ENCODE results near the gene KIF23. TPM values are rescaled to one million over a fixed set of nuclear protein-coding genes. Genes with fewer than 3 reads are reported as not detected.

Gene KIF23
- 115 and 193 TPM in 2 replicates for total RNA-seq (ENCODE audit: low replicate concordance)

- Histone ChIP-seq H3K9me3 (ENCODE audit: low read depth) (no peaks in the 10 kb centered on the region), H3K4me1 (peaks cover 8% of the 10 kb centered on the region), H3K79me2 (ENCODE audit: low read depth) (peaks cover 49% of the 10 kb centered on the region), H3K27me3 (no peaks in the 10 kb centered on the region), H3F3A (ENCODE audit: low read depth) (no peaks in the 10 kb centered on the region), H3K4me3 (peak within 1 kb of the TSS; percentile 75), H3K27ac (no peak within 1 kb of the TSS), H2AFZ (replicated peaks) (peak within 1 kb of the TSS; percentile 71), H3K9ac (peak within 1 kb of the TSS; percentile 53), H4K20me1 (ENCODE audit: low read depth) (peaks cover 32% of the 10 kb centered on the region), H3K4me2 (peak within 1 kb of the TSS; percentile 90), H3K36me3 (peaks cover 13% of the 10 kb centered on the region)
- DNase-seq (ENCODE audit: low spot score) = peak; percentile 96
- no peak for TF ChIP-seq EZH2phosphoT487 (IDR thresholded peaks at IDR 0.05)
- no peak for TF ChIP-seq CTCF (IDR thresholded peaks at IDR 0.05)
- TF ChIP-seq EZH2 (IDR thresholded peaks at IDR 0.05) = no peak
- no peaks in the 10 kb centered on the region for H3K9me3 Mint-ChIP-seq
- H3K4me1 Mint-ChIP-seq = peaks cover 30% of the 10 kb centered on the region
- peaks cover 13% of the 10 kb centered on the region for H3K36me3 Mint-ChIP-seq
- peak within 1 kb of the TSS; percentile 73 for H3K27ac Mint-ChIP-seq
- peak within 1 kb of the TSS; percentile 94 for H3K4me3 Mint-ChIP-seq
- no peaks in the 10 kb centered on the region for H3K27me3 Mint-ChIP-seq (ENCODE audit: insufficient read depth, low read depth)
Observed at GRCh38 chr15:69413822-69414700, at the start of gene KIF23. Gene KIF23, plus strand, starts transcription at chr15:69414349. Its CDS starts 117 bp downstream, at chr15:69414466.

DNA sequence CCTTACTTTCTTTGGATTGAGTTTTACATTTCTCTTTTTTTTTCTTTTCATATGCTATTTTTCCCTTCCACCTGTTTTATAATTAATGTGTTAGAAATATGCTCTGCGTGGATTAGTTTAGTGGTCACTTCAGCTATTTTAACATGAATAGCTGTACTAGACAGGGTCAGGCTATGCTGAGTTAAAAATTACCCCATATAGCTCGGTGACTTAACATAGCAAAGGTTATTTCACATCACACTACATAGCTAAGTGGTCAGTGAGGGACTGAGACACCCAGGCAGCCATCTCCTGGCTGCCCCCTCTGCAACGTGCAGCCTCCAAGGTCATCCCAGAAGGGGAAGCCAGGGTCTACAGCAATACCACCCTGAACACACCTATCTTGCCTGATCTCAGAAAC lies 46.9 kb upstream of the KIF23 start:
- no peaks in the 10 kb centered on the region for H3K36me3 Mint-ChIP-seq
- H3K27ac ChIP-seq = no peak overlapping the region
- H3K27ac Mint-ChIP-seq = no peak overlapping the region
- no peaks in the 10 kb centered on the region for H3K4me1 ChIP-seq
- H3K9ac ChIP-seq = no peak overlapping the region
- H3K79me2 ChIP-seq (ENCODE audit: low read depth) = no peaks in the 10 kb centered on the region
- H4K20me1 ChIP-seq (ENCODE audit: low read depth) = no peaks in the 10 kb centered on the region
- H3F3A ChIP-seq (ENCODE audit: low read depth) = no peaks in the 10 kb centered on the region
- H3K9me3 ChIP-seq (ENCODE audit: low read depth) = no peaks in the 10 kb centered on the region
- H3K4me3 ChIP-seq = no peak overlapping the region
- no peaks in the 10 kb centered on the region for H3K27me3 ChIP-seq
- no peak for TF ChIP-seq EZH2phosphoT487 (IDR thresholded peaks at IDR 0.05)
- no peak for TF ChIP-seq EZH2 (IDR thresholded peaks at IDR 0.05)
- no peak for TF ChIP-seq CTCF (IDR thresholded peaks at IDR 0.05)
- H3K4me1 Mint-ChIP-seq = peaks cover 4% of the 10 kb centered on the region
- H3K4me3 Mint-ChIP-seq = no peak overlapping the region
- no peak for DNase-seq (ENCODE audit: low spot score)
- H3K36me3 ChIP-seq = no peaks in the 10 kb centered on the region
- H3K4me2 ChIP-seq = no peak overlapping the region
- H2AFZ ChIP-seq (replicated peaks) = no peak overlapping the region
- no peaks in the 10 kb centered on the region for H3K9me3 Mint-ChIP-seq
- no peaks in the 10 kb centered on the region for H3K27me3 Mint-ChIP-seq (ENCODE audit: insufficient read depth, low read depth)

DNA sequence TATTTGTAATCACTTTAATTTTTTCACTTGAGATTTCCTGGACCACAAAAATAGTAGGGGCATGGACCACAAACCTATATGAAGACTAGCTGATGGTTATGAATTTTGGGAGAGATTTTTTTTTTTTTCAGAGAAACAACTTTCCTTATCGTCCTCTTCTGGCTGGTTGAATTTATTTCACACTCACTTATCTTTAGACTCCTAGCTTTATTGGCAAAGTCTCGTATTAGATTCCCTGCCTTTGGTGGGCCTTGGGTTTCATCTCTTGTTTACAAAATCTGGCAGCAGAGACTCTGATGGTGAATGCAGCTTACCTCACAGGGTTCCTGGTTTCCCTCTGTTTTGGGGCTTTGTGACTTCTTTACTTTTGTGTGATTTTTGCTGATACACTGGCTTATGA lies 44.5 kb upstream of the KIF23 start:
- Histone ChIP-seq H3K4me3 (no peak overlapping the region), H3K9me3 (ENCODE audit: low read depth) (no peaks in the 10 kb centered on the region), H3K27me3 (no peaks in the 10 kb centered on the region), H3K4me1 (no peaks in the 10 kb centered on the region), H2AFZ (replicated peaks) (no peak overlapping the region), H3K9ac (no peak overlapping the region), H3K27ac (no peak overlapping the region), H3K79me2 (ENCODE audit: low read depth) (no peaks in the 10 kb centered on the region), H3K36me3 (no peaks in the 10 kb centered on the region), H3K4me2 (no peak overlapping the region), H3F3A (ENCODE audit: low read depth) (no peaks in the 10 kb centered on the region), H4K20me1 (ENCODE audit: low read depth) (no peaks in the 10 kb centered on the region)
- TF ChIP-seq CTCF (IDR thresholded peaks at IDR 0.05) (no peak), EZH2phosphoT487 (IDR thresholded peaks at IDR 0.05) (no peak), EZH2 (IDR thresholded peaks at IDR 0.05) (no peak)
- Mint-ChIP-seq H3K4me3 (no peak overlapping the region), H3K4me1 (no peaks in the 10 kb centered on the region), H3K36me3 (no peaks in the 10 kb centered on the region), H3K27me3 (ENCODE audit: insufficient read depth, low read depth) (no peaks in the 10 kb centered on the region), H3K9me3 (no peaks in the 10 kb centered on the region), H3K27ac (no peak overlapping the region)
- no peak for DNase-seq (ENCODE audit: low spot score)
